ENCODE data around the gene FLNB.

DNA sequence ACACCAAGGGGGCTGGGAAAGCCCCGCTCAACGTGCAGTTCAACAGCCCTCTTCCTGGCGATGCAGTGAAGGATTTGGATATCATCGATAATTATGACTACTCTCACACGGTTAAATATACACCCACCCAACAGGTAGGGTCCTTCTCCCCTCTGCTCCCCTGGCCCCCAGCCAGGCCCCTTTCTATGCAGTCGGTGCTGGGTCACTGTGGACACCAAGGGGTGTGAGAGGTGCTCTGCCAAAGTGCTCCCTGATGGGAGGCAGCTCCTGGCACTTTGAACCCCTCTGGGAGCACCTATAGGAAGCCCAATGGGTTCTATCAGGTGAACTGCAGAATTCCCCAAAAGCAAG is 103.9 kb downstream of the FLNB start:
- no peak for TF ChIP-seq CTCF (IDR thresholded peaks at IDR 0.05)
- no peak for TF ChIP-seq EZH2phosphoT487 (IDR thresholded peaks at IDR 0.05)
